Tibial artery (tissue), 4 donors: ENCODE measurements around the gene RAP1GAP2.

Experiments
- DNase-seq, 2 donors: peaks; one replicate each; pipeline ENCODE4 v3.0.0-alpha.2; 2019
- H3K27ac ChIP-seq, 2 donors: fragments of 200-600 bp; sonication (generic) in 1 of 2; 1 replicate in 1 of 2; 2 replicates in 1 of 2; pipeline ENCODE4 v1.5.1; 2018 to 2019; ENCODE audit warnings: mild to moderate bottlenecking in 1 of 2
- H3K27me3 ChIP-seq, 2 donors: fragments of 200-600 bp; sonication (generic) in 1 of 2; one replicate each; pipeline versions ENCODE4 v1.5.1 to v1.6.0; 2016 to 2019
- H3K36me3 ChIP-seq, 3 donors: fragments of 200-600 bp; sonication (generic) in 2 of 3; one replicate each; pipeline ENCODE4 v1.5.1; 2016 to 2019; ENCODE audit warnings: mild to moderate bottlenecking in 2 of 3
- H3K4me1 ChIP-seq, 4 donors: fragments of 200-600 bp; sonication (generic) in 2 of 4; 1 replicate in 3 of 4; 2 replicates in 1 of 4; pipeline ENCODE4 v1.5.1; 2016 to 2019
- H3K4me3 ChIP-seq, 2 donors: fragments of 200-600 bp; sonication (generic) in 1 of 2; 1 replicate in 1 of 2; 2 replicates in 1 of 2; pipeline ENCODE4 v1.5.1; 2018 to 2019; ENCODE audit warnings: mild to moderate bottlenecking in 2 of 2
- H3K9me3 ChIP-seq, 3 donors: fragments of 200-600 bp; sonication (generic) in 1 of 3; one replicate each; pipeline ENCODE4 v1.5.1; 2016 to 2019
- intact Hi-C: fragments of 100-400 bp; cut with DNase I; formaldehyde crosslinking; loops from one replicate; pipeline ENCODE4 v1.15.0; 2023; ENCODE audit warnings: low total_unique reads
- TF ChIP-seq, protein P1 (sequence below), 2 experiments: fragments of 200-600 bp in 1 of 2; fragments of 450-650 bp in 1 of 2; IDR thresholded peaks; one replicate each; pipeline ENCODE4 v1.5.1; 2017 to 2019; ENCODE audit warnings: antibody characterized with exemption in 2 of 2, mild to moderate bottlenecking in 1 of 2, moderate library complexity in 1 of 2

Gene RAP1GAP2

GRCh38 chr17:2856727-2857126 is 60.5 kb downstream of the RAP1GAP2 start:
- Histone ChIP-seq H3K27ac (no peak overlapping the region), H3K36me3 (no peaks in the 10 kb centered on the region), H3K4me1 (peaks cover 0 to 29% (median 22%) of the 10 kb centered on the region in 4 donors), H3K27me3 (no peaks in the 10 kb centered on the region), H3K9me3 (no peaks in the 10 kb centered on the region), H3K4me3 (no peak overlapping the region)
- intact Hi-C loops = no loop called here
- TF ChIP-seq, protein P1, sequence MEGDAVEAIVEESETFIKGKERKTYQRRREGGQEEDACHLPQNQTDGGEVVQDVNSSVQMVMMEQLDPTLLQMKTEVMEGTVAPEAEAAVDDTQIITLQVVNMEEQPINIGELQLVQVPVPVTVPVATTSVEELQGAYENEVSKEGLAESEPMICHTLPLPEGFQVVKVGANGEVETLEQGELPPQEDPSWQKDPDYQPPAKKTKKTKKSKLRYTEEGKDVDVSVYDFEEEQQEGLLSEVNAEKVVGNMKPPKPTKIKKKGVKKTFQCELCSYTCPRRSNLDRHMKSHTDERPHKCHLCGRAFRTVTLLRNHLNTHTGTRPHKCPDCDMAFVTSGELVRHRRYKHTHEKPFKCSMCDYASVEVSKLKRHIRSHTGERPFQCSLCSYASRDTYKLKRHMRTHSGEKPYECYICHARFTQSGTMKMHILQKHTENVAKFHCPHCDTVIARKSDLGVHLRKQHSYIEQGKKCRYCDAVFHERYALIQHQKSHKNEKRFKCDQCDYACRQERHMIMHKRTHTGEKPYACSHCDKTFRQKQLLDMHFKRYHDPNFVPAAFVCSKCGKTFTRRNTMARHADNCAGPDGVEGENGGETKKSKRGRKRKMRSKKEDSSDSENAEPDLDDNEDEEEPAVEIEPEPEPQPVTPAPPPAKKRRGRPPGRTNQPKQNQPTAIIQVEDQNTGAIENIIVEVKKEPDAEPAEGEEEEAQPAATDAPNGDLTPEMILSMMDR (IDR thresholded peaks at IDR 0.05) = no peak
- DNase-seq = no peak

DNA sequence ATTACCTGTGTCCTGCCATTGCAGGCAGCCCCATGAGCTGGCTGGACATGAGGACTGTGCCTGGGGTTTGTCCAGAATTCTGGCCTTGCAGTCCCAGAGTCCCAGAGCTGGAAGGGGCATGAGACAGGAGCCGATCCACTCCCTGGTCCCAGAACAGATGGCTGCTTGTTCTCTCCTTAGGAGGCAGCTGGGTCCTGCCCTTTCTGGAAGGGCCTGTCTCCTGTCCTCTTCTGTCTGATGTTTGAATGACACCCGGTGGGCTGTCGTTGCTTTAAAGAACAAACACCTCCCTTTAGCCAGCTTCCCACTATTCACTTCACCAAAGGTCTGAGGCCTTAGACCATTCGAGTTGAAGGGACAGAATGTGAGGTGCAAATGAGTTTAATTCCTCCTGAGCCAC is 63.8 kb downstream of the RAP1GAP2 start:
- H3K4me1 ChIP-seq = peaks cover 0 to 9% (median 4%) of the 10 kb centered on the region in 4 donors
- no peak overlapping the region for H3K4me3 ChIP-seq
- DNase-seq = no peak
- H3K27me3 ChIP-seq = no peaks in the 10 kb centered on the region
- H3K27ac ChIP-seq = no peak overlapping the region
- intact Hi-C loops = no loop called here
- H3K36me3 ChIP-seq = no peaks in the 10 kb centered on the region
- H3K9me3 ChIP-seq = no peaks in the 10 kb centered on the region
- TF ChIP-seq, protein P1 (IDR thresholded peaks at IDR 0.05) = no peak

GRCh38 chr17:2860883-2861282 is 64.6 kb downstream of the RAP1GAP2 start:
- Histone ChIP-seq H3K9me3 (no peaks in the 10 kb centered on the region), H3K36me3 (no peaks in the 10 kb centered on the region), H3K4me3 (no peak overlapping the region), H3K4me1 (peaks cover 0 to under 1% (median 0%) of the 10 kb centered on the region in 4 donors), H3K27me3 (no peaks in the 10 kb centered on the region), H3K27ac (no peak overlapping the region)
- intact Hi-C loops = no loop called here
- no peak for DNase-seq
- TF ChIP-seq, protein P1 (IDR thresholded peaks at IDR 0.05) = no peak

- DNase-seq = no peak
- no peaks in the 10 kb centered on the region for H3K9me3 ChIP-seq
- no peaks in the 10 kb centered on the region for H3K4me1 ChIP-seq
- TF ChIP-seq, protein P1 (IDR thresholded peaks at IDR 0.05) = no peak
- intact Hi-C loops = no loop called here
- no peak overlapping the region for H3K4me3 ChIP-seq
- no peaks in the 10 kb centered on the region for H3K36me3 ChIP-seq
- H3K27me3 ChIP-seq = no peaks in the 10 kb centered on the region
- no peak overlapping the region for H3K27ac ChIP-seq
These were observed 66.0 kb downstream of the RAP1GAP2 start for GRCh38 chr17:2862197-2862596.

DNA sequence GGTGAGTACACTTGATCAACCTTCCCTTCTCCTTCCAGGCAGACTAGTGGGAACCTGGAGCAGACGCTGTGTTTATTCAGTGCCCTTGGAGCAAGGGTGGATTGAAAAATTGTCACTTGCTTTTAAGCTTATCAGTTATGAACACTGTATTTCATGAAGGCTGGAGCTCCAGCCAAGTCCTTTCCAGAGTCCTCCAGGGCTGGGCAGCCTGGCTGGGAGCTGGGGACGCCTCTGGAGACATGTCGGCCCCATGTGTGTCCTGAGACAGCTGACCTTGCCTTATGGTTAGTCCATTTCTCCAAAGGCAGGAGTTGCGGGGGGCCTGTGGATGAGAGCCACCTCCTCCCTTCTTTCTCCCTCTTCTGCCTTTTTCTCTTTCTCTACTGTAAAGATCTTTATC is 67.0 kb downstream of the RAP1GAP2 start:
- no peak overlapping the region for H3K27ac ChIP-seq
- no peaks in the 10 kb centered on the region for H3K9me3 ChIP-seq
- peaks cover 0 to 10% (median 0%) of the 10 kb centered on the region in 4 donors for H3K4me1 ChIP-seq

More for the DNA sequence above, 67.0 kb downstream of the RAP1GAP2 start:
- no peak for DNase-seq
- Histone ChIP-seq H3K4me3 (no peak overlapping the region), H3K36me3 (no peaks in the 10 kb centered on the region), H3K27me3 (no peaks in the 10 kb centered on the region)
- intact Hi-C loops = no loop called here
- TF ChIP-seq, protein P1 (IDR thresholded peaks at IDR 0.05) = no peak
